Bronchial epithelial cell (primary cell): Measurements from ENCODE around the gene LELP1. TPM values are rescaled to one million over a fixed set of nuclear protein-coding genes. Genes with fewer than 3 reads are reported as not detected.
"Not testable (repeated sequence)": the region's sequence is repeated elsewhere in the genome, so short reads cannot be mapped to it uniquely, and the experiment has no call there.

ENCODE experiments used
- DNase-seq: peaks from one replicate; pipeline ENCODE4 v3.0.0-alpha.2; 2010; ENCODE audit warnings: low read depth
- FAIRE-seq: peaks from 2 replicates; lab custom pipeline; 2011; peaks lifted over from hg19 to GRCh38; lab: Jason Lieb, UNC
- H3K27me3 ChIP-seq: 2 replicates; pipeline ENCODE4 v1.5.1; 2011; ENCODE audit warnings: low read length; ENCODE audit not compliant: control insufficient read depth, insufficient read depth
- H3K36me3 ChIP-seq: 2 replicates; pipeline ENCODE4 v1.5.1; 2011; ENCODE audit warnings: low read length; ENCODE audit not compliant: control insufficient read depth, insufficient read depth
- H3K4me3 ChIP-seq: 2 replicates; pipeline ENCODE4 v1.5.1; 2011; ENCODE audit warnings: mild to moderate bottlenecking, low read depth, low read length, control low read depth
- CTCF ChIP-seq: IDR thresholded peaks from 2 replicates; pipeline ENCODE4 v1.5.1; 2011; ENCODE audit warnings: mild to moderate bottlenecking, moderate library complexity, low read length, control low read depth, inconsistent platforms; ENCODE audit not compliant: insufficient read depth, severe bottlenecking
- total RNA-seq: library from RNA; depleted of rRNA; stranded (reverse); fragments of >200 nt; gene quantifications from 2 replicates; pipeline ENCODE4 v1.2.1, GENCODE V29; 2014

Gene LELP1
- total RNA-seq, 1 donor from 2014 or later: not detected

- FAIRE-seq (no peak), DNase-seq (no peak)
- no peak for TF ChIP-seq CTCF
- Histone ChIP-seq H3K27me3 (peaks cover 2% of the 10 kb centered on the region), H3K36me3 (no peaks in the 10 kb centered on the region), H3K4me3 (no peak overlapping the region)
These were observed 17.5 kb downstream of the LELP1 start for GRCh38 chr1:153220606-153221303.

- TF ChIP-seq CTCF: peak; percentile 66
- H3K27me3 ChIP-seq, H3K36me3 ChIP-seq, H3K4me3 ChIP-seq: not testable (repeated sequence)
- DNase-seq: peak; percentile 48
- FAIRE-seq: peak; percentile 72
These were observed 20.0 kb downstream of the LELP1 start for GRCh38 chr1:153223040-153223891.

DNA sequence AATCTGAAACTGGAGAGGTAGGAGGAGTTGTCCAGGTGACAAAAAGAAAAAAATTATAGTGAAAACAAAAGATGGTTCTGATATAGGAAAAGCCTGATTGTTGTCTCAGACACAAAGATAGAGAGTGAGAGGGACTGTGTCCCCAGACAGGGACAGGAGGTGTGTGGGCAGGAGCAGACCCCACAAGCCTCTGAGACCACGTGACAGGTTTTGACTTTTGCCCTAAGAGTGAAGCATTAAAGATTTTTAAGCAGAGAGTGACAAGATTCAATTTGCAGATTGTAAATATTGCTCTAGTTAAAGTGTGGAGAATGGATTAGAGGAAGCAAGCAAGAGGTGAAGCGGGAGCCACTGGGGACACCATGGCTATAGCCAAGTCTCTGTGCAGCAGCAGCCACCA lies 24.6 kb downstream of the LELP1 start:
- no peaks in the 10 kb centered on the region for H3K36me3 ChIP-seq
- H3K4me3 ChIP-seq: no peak overlapping the region
- FAIRE-seq: no peak
- no peak for TF ChIP-seq CTCF
- H3K27me3 ChIP-seq: no peaks in the 10 kb centered on the region
- DNase-seq: no peak

GRCh38 chr1:153228491-153228890 lies 25.3 kb downstream of the LELP1 start:
- Histone ChIP-seq H3K4me3 (no peak overlapping the region), H3K36me3 (no peaks in the 10 kb centered on the region), H3K27me3 (no peaks in the 10 kb centered on the region)
- no peak for FAIRE-seq
- no peak for TF ChIP-seq CTCF
- DNase-seq: no peak

DNA sequence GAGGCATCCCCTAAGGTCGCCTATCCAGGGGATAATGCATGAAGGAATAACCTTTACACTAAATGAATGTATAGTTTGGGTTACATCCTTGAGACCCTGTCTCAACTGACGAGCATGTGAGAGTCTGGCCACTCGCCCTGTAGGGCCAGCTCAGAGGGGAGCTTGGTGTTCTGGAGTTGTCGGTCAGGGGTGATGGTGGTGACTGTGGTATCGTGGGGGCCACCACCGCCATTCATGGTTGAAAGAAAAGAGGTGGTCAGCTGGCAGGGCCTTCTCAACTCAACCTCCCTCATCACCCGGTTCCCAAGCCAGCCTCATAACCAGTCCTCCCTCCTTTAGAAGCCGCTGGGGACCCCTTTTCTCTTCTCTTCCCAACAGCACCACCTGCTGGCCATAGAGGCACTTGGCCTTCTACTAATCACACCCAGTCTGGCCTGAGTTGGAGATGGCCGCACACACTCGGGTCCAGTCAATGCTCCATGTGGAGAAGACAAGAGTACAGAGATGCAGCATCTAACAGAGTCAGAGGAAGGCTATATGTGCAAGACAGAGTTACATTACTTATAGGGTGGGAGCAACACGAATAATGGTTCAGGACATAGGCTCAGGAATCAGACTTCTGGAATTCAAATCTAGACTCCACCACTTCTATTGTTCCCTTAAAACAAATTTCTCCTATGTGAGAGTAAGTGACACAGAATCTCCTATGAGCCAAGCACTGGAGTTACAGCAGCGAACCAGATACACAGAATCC lies 26.0 kb downstream of the LELP1 start:
- H3K36me3 ChIP-seq, H3K4me3 ChIP-seq, DNase-seq, H3K27me3 ChIP-seq: not testable (repeated sequence)
- FAIRE-seq: peak; percentile 81
- TF ChIP-seq CTCF: peak; percentile 59
